Heart left ventricle (tissue), 16 donors: ENCODE measurements around the gene PLCB1. TPM values are rescaled to one million over a fixed set of nuclear protein-coding genes. Genes with fewer than 3 reads are reported as not detected.

ENCODE experiments used
- ATAC-seq, 4 donors: fragments of 200-7000 bp; cut with Tn5 transposase; one replicate each; pipeline ENCODE4 v1.9.1; 2020 to 2022; ENCODE audit warnings: moderate library complexity in 4 of 4, mild to moderate bottlenecking in 3 of 4, moderate number of reproducible peaks in 1 of 4
- DNase-seq, 5 donors: peaks; one replicate each; pipeline ENCODE4 v3.0.0-alpha.2; 2020
- H3K27ac ChIP-seq, 12 donors: fragments of 200-600 bp; sonication (generic) in 4 of 12; one replicate each; pipeline versions ENCODE4 v1.5.0 to v1.8.0; 2016 to 2022; ENCODE audit warnings: mild to moderate bottlenecking in 2 of 12
- H3K27me3 ChIP-seq, 9 donors: fragments of 200-600 bp; sonication (generic) in 2 of 9; one replicate each; pipeline versions ENCODE4 v1.5.1 to v1.8.0; 2016 to 2022; ENCODE audit warnings: mild to moderate bottlenecking in 3 of 9
- H3K36me3 ChIP-seq, 9 donors: fragments of 200-600 bp; sonication (generic) in 2 of 9; one replicate each; pipeline versions ENCODE4 v1.5.0 to v1.8.0; 2018 to 2022; ENCODE audit warnings: mild to moderate bottlenecking in 2 of 9
- H3K4me1 ChIP-seq, 12 donors: fragments of 200-600 bp; sonication (generic) in 4 of 12; one replicate each; pipeline versions ENCODE4 v1.5.0 to v1.8.0; 2016 to 2022; ENCODE audit warnings: mild to moderate bottlenecking in 3 of 12
- H3K4me3 ChIP-seq, 12 donors: fragments of 200-600 bp; sonication (generic) in 4 of 12; one replicate each; pipeline versions ENCODE4 v1.5.0 to v1.8.0; 2017 to 2022; ENCODE audit warnings: mild to moderate bottlenecking in 9 of 12, moderate library complexity in 4 of 12
- H3K9me3 ChIP-seq, 12 donors: fragments of 200-600 bp; sonication (generic) in 4 of 12; one replicate each; pipeline versions ENCODE4 v1.5.0 to v1.8.0; 2016 to 2022; ENCODE audit warnings: mild to moderate bottlenecking in 1 of 12
- POLR2A ChIP-seq, 2 donors: fragments of 450-650 bp; IDR thresholded peaks; one replicate each; pipeline ENCODE4 v1.6.1; 2017; ENCODE audit warnings: antibody characterized with exemption in 2 of 2, mild to moderate bottlenecking in 2 of 2, moderate library complexity in 2 of 2
- WGBS, 4 donors: extraction: QIAGEN DNeasy Blood & Tissue Kit in 2 of 4; methylation state at CpG; one replicate each; pipeline versions ENCODE4 v1.1.5 to v1.1.7; 2013 to 2018; 5-methylcytosine and 5-hydroxymethylcytosine counted together
- intact Hi-C, 10 donors: fragments of 100-400 bp; cut with DNase I; formaldehyde crosslinking; loops; one replicate each; pipeline versions ENCODE4 v1.11.1 to v1.14.2; 2022
- polyA plus RNA-seq, 2 donors: library from polyadenylated mRNA; stranded (reverse); fragments of 200-250 nt; gene quantifications; one replicate each; pipeline ENCODE4 v1.2.3, GENCODE V29; 2013
- total RNA-seq, 9 donors: library from RNA; depleted of rRNA in 2 of 9; stranded (reverse); fragments of >200 nt in 2 of 9; fragmentation: NEBNext Ultra II Directional in 3 of 9; extraction: Animal tissue kit (Norgen Biotek cat#: 25700) in 3 of 9; gene quantifications; one replicate each; pipeline versions ENCODE4 v1.1.0 to v1.2.4, GENCODE V29; 2016 to 2023
- TF ChIP-seq, protein P1 (sequence below), 12 donors: fragments of 200-600 bp; sonication (generic) in 4 of 12; IDR thresholded peaks; one replicate each; pipeline versions ENCODE4 v1.5.0 to v1.8.0; 2018 to 2022; ENCODE audit warnings: antibody characterized with exemption in 12 of 12, mild to moderate bottlenecking in 5 of 12
- donor health status: ischemic (EF 13 %, LVEDD 7.1; RV severe dilation, severe dysfunction).
- donor health status: healthy with polysubstance abuse.
- donor health status: DM: no; HTN: yes; CAD: no.
- donor health status: DM: no; HTN: no; CAD: no.
- donor health status: ischemic (EF 25% LVEDD 6.9; RV normal size, moderate dysfunction).
- donor health status: ischemic (EF 25% LVEDD 5.7; RV mildly dilated, moderate dysfunction).
- donor health status: healthy.
- donor health status: DM: yes; HTN: yes; CAD: no.
- donor health status: ischemic (EF 35%, LVEDD 5.7; RV mildly dilated, moderate dysfunction).
- donor health status: nonischemic (EF 11% LVEDD 7.7; RV severe dilation, severe dysfunction).
- donor health status: DM: yes; HTN: yes; CAD: no.
- donor health status: PGD.
- donor health status: ischemic (EF 29% LVEDD 5.4; RV normal size, mild dysfunction).
- donor health status: nonischemic (EF 23%, LVEDD 6.1; RV moderate dilation, normal function).

The PLCB1 gene
- total and polyA plus RNA-seq, 11 donors: 2.5 to 12.1 (median 7.4) TPM

DNA sequence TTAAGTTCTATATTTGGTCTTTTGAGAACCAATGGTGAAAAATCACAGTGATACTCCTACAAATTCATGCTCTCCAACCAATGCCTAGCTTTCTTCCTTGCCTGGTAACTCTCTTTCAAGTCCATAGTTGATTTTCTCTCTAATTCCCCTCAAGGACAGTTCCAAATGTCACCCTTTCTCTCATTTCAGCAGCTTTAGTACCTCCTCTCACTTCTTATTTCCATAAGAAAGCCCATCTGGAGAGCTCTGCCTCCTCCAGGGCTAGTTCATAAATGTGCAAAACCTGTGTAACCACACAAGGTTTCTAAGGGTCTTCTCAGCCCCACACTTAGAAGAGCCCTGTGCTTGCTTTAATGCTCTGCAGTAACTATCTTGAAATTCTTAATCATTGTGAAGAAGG lies 781.4 kb downstream of the PLCB1 start:
- DNase-seq: no peak
- H3K4me3 ChIP-seq: no peak overlapping the region
- H3K27ac ChIP-seq: no peak overlapping the region
- peaks cover 0 to 13% (median 0%) of the 10 kb centered on the region in 12 donors for H3K9me3 ChIP-seq
- H3K36me3 ChIP-seq: no peaks in the 10 kb centered on the region
- TF ChIP-seq, protein P1, sequence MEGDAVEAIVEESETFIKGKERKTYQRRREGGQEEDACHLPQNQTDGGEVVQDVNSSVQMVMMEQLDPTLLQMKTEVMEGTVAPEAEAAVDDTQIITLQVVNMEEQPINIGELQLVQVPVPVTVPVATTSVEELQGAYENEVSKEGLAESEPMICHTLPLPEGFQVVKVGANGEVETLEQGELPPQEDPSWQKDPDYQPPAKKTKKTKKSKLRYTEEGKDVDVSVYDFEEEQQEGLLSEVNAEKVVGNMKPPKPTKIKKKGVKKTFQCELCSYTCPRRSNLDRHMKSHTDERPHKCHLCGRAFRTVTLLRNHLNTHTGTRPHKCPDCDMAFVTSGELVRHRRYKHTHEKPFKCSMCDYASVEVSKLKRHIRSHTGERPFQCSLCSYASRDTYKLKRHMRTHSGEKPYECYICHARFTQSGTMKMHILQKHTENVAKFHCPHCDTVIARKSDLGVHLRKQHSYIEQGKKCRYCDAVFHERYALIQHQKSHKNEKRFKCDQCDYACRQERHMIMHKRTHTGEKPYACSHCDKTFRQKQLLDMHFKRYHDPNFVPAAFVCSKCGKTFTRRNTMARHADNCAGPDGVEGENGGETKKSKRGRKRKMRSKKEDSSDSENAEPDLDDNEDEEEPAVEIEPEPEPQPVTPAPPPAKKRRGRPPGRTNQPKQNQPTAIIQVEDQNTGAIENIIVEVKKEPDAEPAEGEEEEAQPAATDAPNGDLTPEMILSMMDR (IDR thresholded peaks at IDR 0.05): no peak
- no peak for TF ChIP-seq POLR2A (IDR thresholded peaks at IDR 0.05)
- H3K4me1 ChIP-seq: no peaks in the 10 kb centered on the region
- no peaks in the 10 kb centered on the region for H3K27me3 ChIP-seq
- no peak for ATAC-seq
- intact Hi-C loops: no loop called here

GRCh38 chr20:8914421-8914820 lies 782.4 kb downstream of the PLCB1 start:
- 88 to 98% (median 96%) methylated on average over 1 of the region's 1 CpG for WGBS, 4 donors
- H3K4me3 ChIP-seq: no peak overlapping the region
- H3K27me3 ChIP-seq: no peaks in the 10 kb centered on the region
- no peaks in the 10 kb centered on the region for H3K36me3 ChIP-seq
- no peak for ATAC-seq
- TF ChIP-seq, protein P1 (IDR thresholded peaks at IDR 0.05): no peak
- TF ChIP-seq POLR2A (IDR thresholded peaks at IDR 0.05): no peak
- DNase-seq: no peak
- no peak overlapping the region for H3K27ac ChIP-seq
- H3K9me3 ChIP-seq: peaks cover 0 to 13% (median 0%) of the 10 kb centered on the region in 12 donors
- intact Hi-C loops: no loop called here
- no peaks in the 10 kb centered on the region for H3K4me1 ChIP-seq

- DNase-seq (no peak), ATAC-seq (no peak)
- Histone ChIP-seq H3K4me3 (no peak overlapping the region), H3K27ac (no peak overlapping the region), H3K27me3 (no peaks in the 10 kb centered on the region), H3K9me3 (peaks cover 0 to 6% (median 0%) of the 10 kb centered on the region in 12 donors), H3K4me1 (no peaks in the 10 kb centered on the region), H3K36me3 (no peaks in the 10 kb centered on the region)
- intact Hi-C loops: no loop called here
- TF ChIP-seq, protein P1 (IDR thresholded peaks at IDR 0.05): no peak
- TF ChIP-seq POLR2A (IDR thresholded peaks at IDR 0.05): no peak
These were observed 785.0 kb downstream of the PLCB1 start for GRCh38 chr20:8917084-8917483.

GRCh38 chr20:8918145-8918544 lies 786.1 kb downstream of the PLCB1 start:
- WGBS, 4 donors: 88 to 97% (median 96%) methylated on average over 3 of the region's 3 CpGs
- peaks cover 0 to 6% (median 0%) of the 10 kb centered on the region in 12 donors for H3K9me3 ChIP-seq
- H3K27ac ChIP-seq: no peak overlapping the region
- no peaks in the 10 kb centered on the region for H3K4me1 ChIP-seq
- DNase-seq: no peak
- intact Hi-C loops: no loop called here
- no peak for ATAC-seq
- no peak overlapping the region for H3K4me3 ChIP-seq
- no peak for TF ChIP-seq POLR2A (IDR thresholded peaks at IDR 0.05)
- TF ChIP-seq, protein P1 (IDR thresholded peaks at IDR 0.05): no peak
- H3K27me3 ChIP-seq: no peaks in the 10 kb centered on the region
- no peaks in the 10 kb centered on the region for H3K36me3 ChIP-seq
